ENCODE results near the gene GLB1L3.

DNA sequence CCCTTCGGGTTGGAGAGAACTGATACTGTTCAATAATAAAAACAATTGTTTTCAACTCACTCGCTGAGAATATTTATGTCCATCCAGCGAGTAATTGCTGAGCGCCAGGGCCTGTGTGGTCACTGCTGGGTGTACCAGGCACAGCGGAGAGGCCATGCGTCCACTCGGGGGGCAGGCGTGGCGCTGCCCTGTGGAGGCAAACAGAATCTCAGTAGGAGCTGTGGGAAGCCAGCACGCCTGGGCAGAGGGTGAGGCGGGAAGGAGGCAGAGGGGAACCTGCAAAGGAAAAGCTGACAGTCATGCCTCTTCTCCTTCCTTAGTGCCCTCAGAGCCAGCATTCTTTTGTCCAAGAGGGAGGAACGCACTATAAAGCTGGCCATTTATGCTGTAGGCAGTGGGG, 11.4 kb downstream of the GLB1L3 start:
- TF ChIP-seq POLR2A (IDR thresholded peaks at IDR 0.05) = no peak
- TF ChIP-seq, protein P1, sequence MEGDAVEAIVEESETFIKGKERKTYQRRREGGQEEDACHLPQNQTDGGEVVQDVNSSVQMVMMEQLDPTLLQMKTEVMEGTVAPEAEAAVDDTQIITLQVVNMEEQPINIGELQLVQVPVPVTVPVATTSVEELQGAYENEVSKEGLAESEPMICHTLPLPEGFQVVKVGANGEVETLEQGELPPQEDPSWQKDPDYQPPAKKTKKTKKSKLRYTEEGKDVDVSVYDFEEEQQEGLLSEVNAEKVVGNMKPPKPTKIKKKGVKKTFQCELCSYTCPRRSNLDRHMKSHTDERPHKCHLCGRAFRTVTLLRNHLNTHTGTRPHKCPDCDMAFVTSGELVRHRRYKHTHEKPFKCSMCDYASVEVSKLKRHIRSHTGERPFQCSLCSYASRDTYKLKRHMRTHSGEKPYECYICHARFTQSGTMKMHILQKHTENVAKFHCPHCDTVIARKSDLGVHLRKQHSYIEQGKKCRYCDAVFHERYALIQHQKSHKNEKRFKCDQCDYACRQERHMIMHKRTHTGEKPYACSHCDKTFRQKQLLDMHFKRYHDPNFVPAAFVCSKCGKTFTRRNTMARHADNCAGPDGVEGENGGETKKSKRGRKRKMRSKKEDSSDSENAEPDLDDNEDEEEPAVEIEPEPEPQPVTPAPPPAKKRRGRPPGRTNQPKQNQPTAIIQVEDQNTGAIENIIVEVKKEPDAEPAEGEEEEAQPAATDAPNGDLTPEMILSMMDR (IDR thresholded peaks at IDR 0.05) = no peak
